A673 (cell line): ENCODE data around the gene IDI1.

Experiments
- EZH2 ChIP-seq: fragments of 200-600 bp; sonication (generic); IDR thresholded peaks from 2 replicates; pipeline ENCODE4 v1.6.1; 2017; ENCODE audit warnings: borderline replicate concordance, low read depth, mild to moderate bottlenecking, mixed read lengths, antibody characterized with exemption, low read length; ENCODE audit not compliant: poor library complexity, severe bottlenecking
- TF ChIP-seq, protein P1 (sequence below): fragments of 300-800, 200-600 bp; sonication (generic); conservative IDR thresholded peaks from 2 replicates; pipeline ENCODE4 v1.5.1; 2017; ENCODE audit warnings: low read depth, mild to moderate bottlenecking, antibody characterized with exemption, low read length, moderate library complexity, mixed read lengths

DNA sequence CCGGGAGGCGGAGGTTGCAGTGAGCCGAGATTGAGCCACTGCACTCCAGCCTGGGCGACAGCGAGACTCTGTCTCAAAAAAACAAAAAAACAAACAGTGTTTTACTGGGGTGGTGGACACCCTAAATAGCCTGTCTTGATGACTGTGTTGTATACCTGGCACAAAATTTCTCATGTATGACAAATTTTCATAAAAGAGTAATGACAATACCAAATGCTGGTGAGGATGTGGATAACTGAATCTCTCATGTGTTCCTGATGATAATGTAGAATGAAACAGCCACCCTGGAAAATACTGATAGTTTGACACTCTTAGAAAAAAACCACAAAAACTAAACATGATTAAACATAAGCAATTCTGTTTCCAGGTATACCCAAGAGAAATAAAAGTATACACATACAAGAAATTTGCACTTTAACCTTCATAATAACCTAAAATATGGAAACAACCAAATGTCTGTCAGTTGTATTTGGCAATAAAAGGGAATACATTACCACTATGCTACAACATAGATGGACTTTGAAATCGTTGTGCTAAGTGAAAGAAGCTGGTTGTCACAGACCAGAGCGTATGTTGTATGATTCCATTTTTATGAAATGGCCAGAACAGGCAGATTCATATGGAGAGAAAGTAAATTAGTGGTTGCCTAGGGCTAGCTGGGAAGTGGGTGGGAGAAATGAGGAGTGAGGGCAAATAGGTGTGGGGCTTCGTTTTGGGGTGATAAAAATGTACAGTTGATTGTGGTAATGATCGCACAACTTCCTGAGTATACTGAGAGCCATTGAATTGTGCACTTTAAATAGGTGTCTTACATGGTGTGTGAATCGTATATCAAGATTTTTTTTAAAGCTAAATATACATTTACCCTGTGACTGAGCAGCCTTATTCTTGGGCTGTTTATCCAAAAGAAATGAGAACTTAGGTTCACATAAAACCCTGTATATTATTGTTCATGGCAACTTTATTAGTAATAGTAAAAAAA lies 19.8 kb upstream of the IDI1 start:
- TF ChIP-seq, protein P1, sequence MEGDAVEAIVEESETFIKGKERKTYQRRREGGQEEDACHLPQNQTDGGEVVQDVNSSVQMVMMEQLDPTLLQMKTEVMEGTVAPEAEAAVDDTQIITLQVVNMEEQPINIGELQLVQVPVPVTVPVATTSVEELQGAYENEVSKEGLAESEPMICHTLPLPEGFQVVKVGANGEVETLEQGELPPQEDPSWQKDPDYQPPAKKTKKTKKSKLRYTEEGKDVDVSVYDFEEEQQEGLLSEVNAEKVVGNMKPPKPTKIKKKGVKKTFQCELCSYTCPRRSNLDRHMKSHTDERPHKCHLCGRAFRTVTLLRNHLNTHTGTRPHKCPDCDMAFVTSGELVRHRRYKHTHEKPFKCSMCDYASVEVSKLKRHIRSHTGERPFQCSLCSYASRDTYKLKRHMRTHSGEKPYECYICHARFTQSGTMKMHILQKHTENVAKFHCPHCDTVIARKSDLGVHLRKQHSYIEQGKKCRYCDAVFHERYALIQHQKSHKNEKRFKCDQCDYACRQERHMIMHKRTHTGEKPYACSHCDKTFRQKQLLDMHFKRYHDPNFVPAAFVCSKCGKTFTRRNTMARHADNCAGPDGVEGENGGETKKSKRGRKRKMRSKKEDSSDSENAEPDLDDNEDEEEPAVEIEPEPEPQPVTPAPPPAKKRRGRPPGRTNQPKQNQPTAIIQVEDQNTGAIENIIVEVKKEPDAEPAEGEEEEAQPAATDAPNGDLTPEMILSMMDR, result no peak
- TF ChIP-seq EZH2, result no peak
